ENCODE measurements around the gene SPINDOC.

GRCh38 chr11:63853476-63853875, 40.2 kb downstream of the SPINDOC start:
- TF ChIP-seq CTCF (IDR thresholded peaks at IDR 0.05) (no peak), POLR2A (IDR thresholded peaks at IDR 0.05) (no peak)

Measured in heart left ventricle (tissue), 13 donors.